ENCODE measurements around the gene ACADS. TPM values are rescaled to one million over a fixed set of nuclear protein-coding genes. Genes with fewer than 3 reads are reported as not detected.
A peak's percentile ranks its signal among the peaks of the same experiment; 100 is the strongest.

ACADS gene
- polyA plus RNA-seq, 2 of the 4 experiments (the other 2 are of a cell fraction) = 7.9 to 9.3 TPM

DNA sequence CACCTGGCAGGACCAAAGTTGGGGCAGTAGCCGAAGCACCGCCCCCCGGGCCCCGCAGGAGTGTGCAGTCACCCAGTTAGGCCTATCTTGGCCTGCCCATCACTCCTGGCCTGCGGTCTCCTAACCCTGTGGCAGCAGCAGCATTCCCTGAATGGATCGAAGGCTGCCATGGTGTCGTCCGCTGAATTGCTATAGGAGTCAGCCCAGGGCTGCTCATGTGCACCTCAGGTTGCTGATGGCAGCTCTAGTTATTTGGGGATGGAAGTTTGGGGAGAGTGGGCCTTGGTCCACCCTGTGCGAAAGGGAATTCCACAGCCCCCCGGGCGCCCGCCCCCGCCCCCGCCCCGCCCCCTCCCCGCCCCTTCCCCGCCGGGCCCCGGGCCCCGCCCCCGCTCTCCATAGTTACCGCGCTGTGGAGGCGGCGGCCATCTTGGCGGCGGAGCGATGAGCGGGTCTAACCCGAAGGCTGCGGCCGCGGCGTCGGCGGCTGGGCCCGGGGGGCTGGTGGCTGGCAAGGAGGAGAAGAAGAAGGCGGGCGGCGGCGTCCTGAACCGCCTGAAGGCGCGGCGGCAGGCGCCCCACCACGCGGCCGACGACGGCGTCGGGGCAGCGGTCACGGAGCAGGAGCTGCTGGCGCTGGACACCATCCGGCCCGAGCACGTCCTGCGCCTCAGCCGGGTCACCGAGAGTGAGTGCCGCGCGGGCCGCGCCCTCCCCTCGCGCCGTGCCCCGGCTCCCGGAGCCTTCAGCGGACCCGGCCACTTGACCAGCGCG lies 15.4 kb upstream of the ACADS start, which contains the start of gene UNC119B (continued):
- TF ChIP-seq MAZ (IDR thresholded peaks at IDR 0.05; ENCODE audit: borderline replicate concordance, low read depth, low read length) (no peak), POLR2AphosphoS2 (conservative IDR thresholded peaks at IDR 0.05; ENCODE audit: low read length) (no peak), FOXS1 (CRISPR knock-in tag; IDR thresholded peaks at IDR 0.05) (no peak)

DNA sequence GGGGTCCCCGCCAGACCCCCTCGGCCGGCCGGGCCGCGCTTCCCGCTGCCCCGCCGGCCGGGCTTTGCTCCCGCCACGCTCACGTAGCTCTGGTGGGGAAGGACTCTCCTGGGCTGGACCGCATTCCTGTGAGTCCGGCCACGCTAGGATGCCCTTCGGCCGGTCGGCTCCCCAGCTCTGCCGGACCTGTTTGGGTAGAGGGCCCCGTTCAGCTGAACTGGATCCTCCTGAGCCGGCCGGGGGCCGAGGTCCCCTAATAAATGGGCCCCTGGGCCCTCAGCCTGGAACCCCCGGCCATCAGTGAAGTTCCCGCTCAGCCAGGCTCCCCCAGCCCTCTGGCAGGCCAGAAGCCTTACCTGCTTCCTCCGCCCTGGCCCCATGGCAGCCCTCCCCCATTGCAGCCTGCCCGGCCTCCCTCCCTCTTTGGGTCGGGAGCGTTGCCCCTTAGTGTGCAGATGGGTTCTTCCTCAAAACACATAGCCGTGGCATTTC lies 14.8 kb upstream of the ACADS start:
- Histone ChIP-seq H3K4me2 (peak overlapping the region; percentile 80), H3K9me3 (no peaks in the 10 kb centered on the region), H3K4me3 (peak overlapping the region; percentile 75), H3K27ac (peak overlapping the region; percentile 85 to 96), H3K4me1 (peaks cover 15% of the 10 kb centered on the region)
- ATAC-seq (peak; percentile 31 to 35; a peak in 5 of 6 replicates), DNase-seq (ENCODE audit: low read depth in 1 of 2, low spot score in 1 of 2) (peak in 1 of 2 experiments; percentile 43), FAIRE-seq (no peak)
- POLR2A ChIA-PET = interaction anchor here (1.0 kb wide), 2 partner anchors 19 to 24 kb away, joined by 3 to 5 read pairs; partner anchors contain the start of gene MLEC
- TF ChIP-seq PHF8 (IDR thresholded peaks at IDR 0.05; ENCODE audit: borderline replicate concordance, low read depth) (0 out of 2 replicates have a peak, but pooled peaks have one; percentile 0), RCOR1 (IDR thresholded peaks at IDR 0.05; ENCODE audit: low read depth, low read length) (no peak)
- 3% methylated on average over 13 of the region's 31 CpGs for WGBS (ENCODE audit: missing lambda C conversion rate)
- CTCF ChIA-PET = interaction anchor here (1.0 to 6.6 kb wide), 7 partner anchors 9 to 299 kb away, joined by 3 to 62 read pairs (median 9); no protein-coding TSS in a partner anchor

DNA sequence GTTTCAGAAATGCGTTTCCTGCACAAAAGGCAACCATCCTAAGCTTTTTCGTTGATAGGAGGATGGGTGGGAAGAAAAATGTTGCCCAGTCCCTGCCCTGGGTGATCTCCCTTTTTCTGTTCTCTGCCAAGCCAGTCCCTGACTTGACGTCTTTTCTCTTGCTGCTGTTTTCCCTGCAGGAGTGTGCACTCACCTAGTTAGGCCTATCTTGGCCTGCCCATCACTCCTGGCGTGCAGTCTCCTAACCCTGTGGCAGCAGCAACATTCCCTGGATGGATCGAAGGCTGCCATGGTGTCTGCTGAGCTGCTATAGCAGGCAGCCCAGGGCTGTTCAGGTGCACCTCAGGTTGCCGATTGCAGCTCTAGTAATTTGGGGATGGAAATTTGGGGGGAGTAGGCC lies 14.2 kb upstream of the ACADS start:
- Histone ChIP-seq H3K4me3 (peak overlapping the region; percentile 75), H3K4me1 (peaks cover 10% of the 10 kb centered on the region; the same call in 2 of the 3 replicates), H3K4me2 (peak overlapping the region; percentile 80), H3K9me3 (no peaks in the 10 kb centered on the region), H3K27ac (peak overlapping the region; percentile 85 to 96)
- WGBS (ENCODE audit: missing lambda C conversion rate) = 58% methylated on average over 6 of the region's 6 CpGs
- DNase-seq (ENCODE audit: low read depth in 1 of 2, low spot score in 1 of 2) (no peak), FAIRE-seq (no peak), ATAC-seq (peak in 1 of 2 experiments; percentile 6; a peak in 1 of 6 replicates)
- POLR2A ChIA-PET = interaction anchor here (1.0 kb wide), 1 partner anchor 25 kb away, joined by 5 read pairs; the partner anchor contains the start of gene MLEC
- no peak for TF ChIP-seq RFX5 (IDR thresholded peaks at IDR 0.05)
- no peak for TF ChIP-seq HOXB13 (CRISPR knock-in tag; IDR thresholded peaks at IDR 0.05; ENCODE audit: low read depth)
- no peak for TF ChIP-seq MAZ (IDR thresholded peaks at IDR 0.05; ENCODE audit: borderline replicate concordance, low read depth, low read length)
- TF ChIP-seq FOXS1 (CRISPR knock-in tag; IDR thresholded peaks at IDR 0.05) = no peak
- TF ChIP-seq, protein P1, sequence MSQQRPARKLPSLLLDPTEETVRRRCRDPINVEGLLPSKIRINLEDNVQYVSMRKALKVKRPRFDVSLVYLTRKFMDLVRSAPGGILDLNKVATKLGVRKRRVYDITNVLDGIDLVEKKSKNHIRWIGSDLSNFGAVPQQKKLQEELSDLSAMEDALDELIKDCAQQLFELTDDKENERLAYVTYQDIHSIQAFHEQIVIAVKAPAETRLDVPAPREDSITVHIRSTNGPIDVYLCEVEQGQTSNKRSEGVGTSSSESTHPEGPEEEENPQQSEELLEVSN (IDR thresholded peaks at IDR 0.05; ENCODE audit: borderline replicate concordance, low read depth) = no peak
- TF ChIP-seq KDM5A (IDR thresholded peaks at IDR 0.05) = no peak
- TF ChIP-seq, protein P2, sequence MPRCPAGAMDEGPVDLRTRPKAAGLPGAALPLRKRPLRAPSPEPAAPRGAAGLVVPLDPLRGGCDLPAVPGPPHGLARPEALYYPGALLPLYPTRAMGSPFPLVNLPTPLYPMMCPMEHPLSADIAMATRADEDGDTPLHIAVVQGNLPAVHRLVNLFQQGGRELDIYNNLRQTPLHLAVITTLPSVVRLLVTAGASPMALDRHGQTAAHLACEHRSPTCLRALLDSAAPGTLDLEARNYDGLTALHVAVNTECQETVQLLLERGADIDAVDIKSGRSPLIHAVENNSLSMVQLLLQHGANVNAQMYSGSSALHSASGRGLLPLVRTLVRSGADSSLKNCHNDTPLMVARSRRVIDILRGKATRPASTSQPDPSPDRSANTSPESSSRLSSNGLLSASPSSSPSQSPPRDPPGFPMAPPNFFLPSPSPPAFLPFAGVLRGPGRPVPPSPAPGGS (IDR thresholded peaks at IDR 0.05) = no peak
- TF ChIP-seq, protein P3, sequence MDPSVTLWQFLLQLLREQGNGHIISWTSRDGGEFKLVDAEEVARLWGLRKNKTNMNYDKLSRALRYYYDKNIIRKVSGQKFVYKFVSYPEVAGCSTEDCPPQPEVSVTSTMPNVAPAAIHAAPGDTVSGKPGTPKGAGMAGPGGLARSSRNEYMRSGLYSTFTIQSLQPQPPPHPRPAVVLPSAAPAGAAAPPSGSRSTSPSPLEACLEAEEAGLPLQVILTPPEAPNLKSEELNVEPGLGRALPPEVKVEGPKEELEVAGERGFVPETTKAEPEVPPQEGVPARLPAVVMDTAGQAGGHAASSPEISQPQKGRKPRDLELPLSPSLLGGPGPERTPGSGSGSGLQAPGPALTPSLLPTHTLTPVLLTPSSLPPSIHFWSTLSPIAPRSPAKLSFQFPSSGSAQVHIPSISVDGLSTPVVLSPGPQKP (IDR thresholded peaks at IDR 0.05; ENCODE audit: low read depth, low read length) = no peak
- no peak for TF ChIP-seq EHMT2 (IDR thresholded peaks at IDR 0.05; ENCODE audit: low read depth)
- no peak for TF ChIP-seq KDM1A (IDR thresholded peaks at IDR 0.05; ENCODE audit: low read depth)
- TF ChIP-seq HOXA7 (CRISPR knock-in tag; IDR thresholded peaks at IDR 0.05) = no peak
- no peak for TF ChIP-seq SREBF2 (IDR thresholded peaks at IDR 0.05)
- TF ChIP-seq HDAC2 (IDR thresholded peaks at IDR 0.05) = no peak
- no peak for TF ChIP-seq CEBPB (IDR thresholded peaks at IDR 0.05)
- TF ChIP-seq NPAS2 (CRISPR knock-in tag; IDR thresholded peaks at IDR 0.05; ENCODE audit: borderline replicate concordance) = no peak
- no peak for TF ChIP-seq CBX8 (IDR thresholded peaks at IDR 0.05)
- TF ChIP-seq ESRRA (IDR thresholded peaks at IDR 0.05; ENCODE audit: borderline replicate concordance, low read length) = no peak
- CTCF ChIA-PET = interaction anchor here (0.7 to 6.6 kb wide), 11 partner anchors 8 to 298 kb away, joined by 3 to 62 read pairs (median 4); no protein-coding TSS in a partner anchor

All from A549 (cell line).